ENCODE measurements around the gene FAM89B.

DNA sequence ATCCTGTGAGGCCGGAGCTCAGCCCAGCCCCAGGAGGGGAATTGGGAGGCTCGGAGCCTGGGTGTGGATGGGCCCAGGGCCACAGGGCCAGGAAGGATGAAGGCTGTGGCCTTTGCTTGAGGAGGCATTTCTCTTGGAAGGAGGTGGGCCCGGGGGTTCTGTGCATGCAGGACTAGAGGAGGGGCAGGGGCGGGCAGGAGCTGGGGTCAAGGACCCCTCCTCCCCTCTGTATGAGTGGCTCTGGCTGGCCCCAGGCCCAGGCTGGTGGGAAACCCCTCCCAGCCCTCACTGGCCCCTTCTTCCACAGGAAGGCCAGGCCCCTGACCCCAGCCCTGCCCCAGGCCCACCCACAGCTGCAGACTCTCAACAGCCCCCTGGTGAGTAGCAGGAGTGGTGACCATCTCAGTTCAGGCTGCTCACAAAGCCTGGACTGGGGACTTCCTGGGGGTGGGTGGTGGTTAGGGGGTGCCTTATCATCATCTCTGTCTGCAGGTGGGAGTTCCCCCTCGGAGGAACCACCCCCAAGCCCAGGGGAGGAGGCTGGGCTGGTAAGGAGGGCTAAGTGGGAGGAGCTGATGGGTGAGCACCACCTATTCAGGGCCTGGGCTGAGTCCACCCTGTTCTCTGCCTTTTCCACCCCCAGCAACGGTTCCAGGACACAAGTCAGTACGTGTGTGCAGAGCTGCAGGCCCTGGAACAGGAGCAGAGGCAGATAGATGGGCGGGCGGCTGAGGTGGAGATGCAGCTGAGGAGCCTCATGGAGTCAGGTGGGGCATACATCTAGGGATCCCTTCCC is 17.3 kb downstream of the FAM89B start:
- no peak for TF ChIP-seq SIN3A (conservative IDR thresholded peaks at IDR 0.05 in 1 of 2, IDR thresholded peaks at IDR 0.05 in 1 of 2; ENCODE audit: low read depth in 1 of 2, low read length in 2 of 2)
- no peak for TF ChIP-seq MAX (IDR thresholded peaks at IDR 0.05)
- no peak for TF ChIP-seq CTCF (IDR thresholded peaks at IDR 0.05; ENCODE audit: control extremely low read depth in 1 of 3, insufficient read depth in 1 of 3, low read depth in 1 of 3, low read length in 3 of 3)

Measured in H1 (cell line).